Neuronal stem cell (in vitro differentiated cells): Measurements from ENCODE around the gene RAPGEF5.
"Not testable (repeated sequence)": the region's sequence is repeated elsewhere in the genome, so short reads cannot be mapped to it uniquely, and the experiment has no call there.

ENCODE experiments used
- DNase-seq: peaks from one replicate; pipeline ENCODE4 v3.0.0-alpha.2; 2013; ENCODE audit warnings: low spot score
- H2AFZ ChIP-seq: one replicate; pipeline ENCODE4 v1.6.1; 2013; ENCODE audit warnings: mild to moderate bottlenecking, low read length, inconsistent platforms
- H2AK5ac ChIP-seq: 2 replicates; pipeline ENCODE4 v1.6.1; 2013; ENCODE audit warnings: low read depth, mild to moderate bottlenecking, inconsistent platforms, low read length, moderate library complexity, mixed read lengths
- H2BK120ac ChIP-seq: 2 replicates; pipeline ENCODE4 v1.6.1; 2013; ENCODE audit warnings: low read depth, mild to moderate bottlenecking, inconsistent platforms, low read length, moderate library complexity, mixed read lengths
- H2BK12ac ChIP-seq: one replicate; pipeline ENCODE4 v1.6.1; 2013; ENCODE audit warnings: low read length, inconsistent platforms
- H2BK15ac ChIP-seq: 2 replicates; pipeline ENCODE4 v1.6.1; 2013; ENCODE audit warnings: mild to moderate bottlenecking, low read length, inconsistent platforms, mixed read lengths
- H2BK5ac ChIP-seq: one replicate; pipeline ENCODE4 v1.6.1; 2013; ENCODE audit warnings: inconsistent platforms, mild to moderate bottlenecking, low read length, moderate library complexity
- H3K14ac ChIP-seq: one replicate; pipeline ENCODE4 v1.6.1; 2013; ENCODE audit warnings: low read length, inconsistent platforms
- H3K18ac ChIP-seq: 2 replicates; pipeline ENCODE4 v1.6.1; 2013; ENCODE audit warnings: low read length, inconsistent platforms
- H3K23ac ChIP-seq: 2 replicates; pipeline ENCODE4 v1.6.1; 2013; ENCODE audit warnings: low read depth, mild to moderate bottlenecking, mixed read lengths, low read length, inconsistent platforms; ENCODE audit not compliant: poor library complexity
- H3K27ac ChIP-seq: replicated peaks from 3 replicates; pipeline ENCODE4 v1.5.1; 2013; ENCODE audit warnings: low read length, inconsistent platforms
- H3K27me3 ChIP-seq, 3 experiments: 2 replicates each; pipeline ENCODE4 v1.6.1; 2013; ENCODE audit warnings: low read length in 3 of 3, mild to moderate bottlenecking in 2 of 3, inconsistent platforms in 1 of 3, low read depth in 1 of 3, mixed read lengths in 1 of 3, moderate library complexity in 1 of 3; ENCODE audit not compliant: control insufficient read depth in 3 of 3, insufficient read depth in 3 of 3
- H3K36me3 ChIP-seq, 2 donors: replicated peaks in 1 of 2; 2 replicates each; pipeline ENCODE4 v1.6.1; 2013; ENCODE audit warnings: low read length in 2 of 2; ENCODE audit not compliant: control insufficient read depth in 2 of 2, insufficient read depth in 2 of 2
- H3K4ac ChIP-seq: 2 replicates; pipeline ENCODE4 v1.6.1; 2013; ENCODE audit warnings: inconsistent platforms, mild to moderate bottlenecking, low read length, moderate library complexity
- H3K4me1 ChIP-seq, 2 donors: 1 replicate in 1 of 2; 2 replicates in 1 of 2; pipeline ENCODE4 v1.6.1; 2013; ENCODE audit warnings: low read length in 2 of 2, low read depth in 1 of 2; ENCODE audit not compliant: control insufficient read depth in 2 of 2, insufficient read depth in 1 of 2
- H3K4me2 ChIP-seq: one replicate; pipeline ENCODE4 v1.6.1; 2013; ENCODE audit warnings: mild to moderate bottlenecking, low read length, inconsistent platforms; ENCODE audit not compliant: insufficient read depth, poor library complexity, severe bottlenecking
- H3K4me3 ChIP-seq, 2 donors: 2 replicates each; pipeline ENCODE4 v1.5.1; 2013; ENCODE audit warnings: low read length in 2 of 2, mild to moderate bottlenecking in 2 of 2, inconsistent platforms in 1 of 2, moderate library complexity in 1 of 2
- H3K79me1 ChIP-seq: one replicate; pipeline ENCODE4 v1.6.1; 2013; ENCODE audit warnings: low read depth, mild to moderate bottlenecking, inconsistent platforms, low read length, moderate library complexity
- H3K9ac ChIP-seq: one replicate; pipeline ENCODE4 v1.6.1; 2013; ENCODE audit warnings: mild to moderate bottlenecking, low read depth, low read length, inconsistent platforms; ENCODE audit not compliant: poor library complexity
- H3K9me3 ChIP-seq, 2 donors: replicated peaks in 1 of 2; 2 replicates each; pipeline versions ENCODE3 to v1.6.1; 2013; ENCODE audit warnings: low read length in 2 of 2, mild to moderate bottlenecking in 2 of 2, inconsistent platforms in 1 of 2, low read depth in 1 of 2, mixed read lengths in 1 of 2, moderate library complexity in 1 of 2; ENCODE audit not compliant: control insufficient read depth in 2 of 2, insufficient read depth in 1 of 2
- H4K8ac ChIP-seq: one replicate; pipeline ENCODE4 v1.6.1; 2013; ENCODE audit warnings: low read depth, mild to moderate bottlenecking, inconsistent platforms, low read length, moderate library complexity
- H4K91ac ChIP-seq: one replicate; pipeline ENCODE4 v1.6.1; 2013; ENCODE audit warnings: low read length, low read depth, mild to moderate bottlenecking, inconsistent platforms; ENCODE audit not compliant: poor library complexity
- WGBS, 2 donors: extraction: QIAGEN DNeasy Blood & Tissue Kit; methylation state at CpG; one replicate each; pipeline ENCODE4 v1.1.7; 2013; ENCODE audit warnings: missing lambda C conversion rate in 2 of 2, mixed read lengths in 1 of 2; ENCODE audit not compliant: insufficient read length in 2 of 2, insufficient replicate concordance in 1 of 2; ENCODE audit errors: extremely low coverage in 2 of 2; 5-methylcytosine and 5-hydroxymethylcytosine counted together

The RAPGEF5 gene

DNA sequence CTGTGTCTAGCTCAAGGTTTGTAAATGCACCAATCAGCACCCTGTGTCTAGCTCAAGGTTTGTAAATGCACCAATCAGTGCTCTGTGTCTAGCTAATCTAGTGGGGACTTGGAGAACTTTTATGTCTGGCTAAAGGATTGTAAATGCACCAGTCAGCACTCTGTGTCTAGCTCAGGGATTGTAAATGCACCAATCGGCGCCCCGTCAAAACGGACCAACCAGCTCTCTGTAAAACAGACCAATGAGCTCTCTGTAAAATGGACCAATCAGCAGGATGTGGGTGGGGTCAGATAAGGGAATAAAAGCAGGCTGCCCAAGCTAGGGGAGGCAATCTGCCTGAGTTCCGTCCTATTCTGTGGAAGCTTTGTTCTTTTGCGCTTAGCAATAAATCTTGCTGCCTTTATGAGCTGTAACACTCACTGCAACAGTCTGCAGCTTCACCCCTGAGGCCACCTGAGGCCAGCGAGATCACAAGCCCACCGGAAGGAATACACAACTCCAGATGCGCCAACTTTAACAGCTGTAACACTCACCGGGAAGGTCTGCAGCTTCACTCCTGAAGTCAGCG is 265.9 kb downstream of the RAPGEF5 start:
- H3K27me3 ChIP-seq, H4K8ac ChIP-seq, H3K27ac ChIP-seq, H3K9me3 ChIP-seq, H3K4me3 ChIP-seq, H2AFZ ChIP-seq, H3K4me1 ChIP-seq, H2BK5ac ChIP-seq, H3K4me2 ChIP-seq, H3K14ac ChIP-seq, H3K4ac ChIP-seq, H2BK12ac ChIP-seq, H3K23ac ChIP-seq, H2BK15ac ChIP-seq, H3K79me1 ChIP-seq, H3K9ac ChIP-seq, H3K36me3 ChIP-seq, H4K91ac ChIP-seq, H2BK120ac ChIP-seq, H2AK5ac ChIP-seq, H3K18ac ChIP-seq, DNase-seq: not testable (repeated sequence)
- no CpG with 5 or more reads among the region's 11 CpGs for WGBS, 2 donors

DNA sequence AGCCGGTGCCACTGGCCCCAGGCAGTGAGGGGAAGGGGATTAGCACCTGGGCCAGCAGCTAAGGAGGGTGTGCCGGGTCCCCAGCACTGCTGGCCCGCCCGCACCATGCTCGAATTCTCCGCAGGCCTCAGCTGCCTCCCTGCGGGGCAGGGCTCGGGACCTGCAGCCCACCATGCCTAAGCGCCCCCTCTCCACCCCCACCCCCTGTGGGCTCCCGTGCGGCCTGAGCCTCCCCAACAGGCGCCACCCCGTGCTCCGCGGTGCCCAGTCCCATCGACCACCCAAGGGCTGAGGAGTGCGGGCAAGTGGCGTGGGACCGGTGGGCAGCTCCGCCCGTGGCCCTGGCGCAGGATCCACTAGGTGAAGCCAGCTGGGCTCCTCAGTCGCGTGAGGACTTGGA is 266.4 kb downstream of the RAPGEF5 start:
- no peak overlapping the region for H2BK12ac ChIP-seq
- peaks cover 0 to 3% of the 10 kb centered on the region in 2 donors for H3K4me1 ChIP-seq
- no peaks in the 10 kb centered on the region for H3K9me3 ChIP-seq
- no peak overlapping the region for H3K4me3 ChIP-seq
- H3K4me2 ChIP-seq = no peak overlapping the region
- H3K79me1 ChIP-seq = no peaks in the 10 kb centered on the region
- no peak overlapping the region for H3K4ac ChIP-seq
- H3K18ac ChIP-seq = no peak overlapping the region
- H4K91ac ChIP-seq = no peak overlapping the region
- WGBS, 2 donors = no CpG with 5 or more reads among the region's 24 CpGs
- DNase-seq = no peak
- no peak overlapping the region for H2BK120ac ChIP-seq
- no peak overlapping the region for H3K9ac ChIP-seq
- H2BK15ac ChIP-seq = no peak overlapping the region
- H3K27ac ChIP-seq = no peak overlapping the region
- no peak overlapping the region for H2AK5ac ChIP-seq
- no peaks in the 10 kb centered on the region for H3K36me3 ChIP-seq
- H4K8ac ChIP-seq = no peak overlapping the region
- H3K23ac ChIP-seq = no peak overlapping the region
- no peak overlapping the region for H3K14ac ChIP-seq
- peaks cover 0 to 6% (median 0%) of the 10 kb centered on the region in 3 experiments for H3K27me3 ChIP-seq
- H2BK5ac ChIP-seq = no peak overlapping the region
- no peak overlapping the region for H2AFZ ChIP-seq

DNA sequence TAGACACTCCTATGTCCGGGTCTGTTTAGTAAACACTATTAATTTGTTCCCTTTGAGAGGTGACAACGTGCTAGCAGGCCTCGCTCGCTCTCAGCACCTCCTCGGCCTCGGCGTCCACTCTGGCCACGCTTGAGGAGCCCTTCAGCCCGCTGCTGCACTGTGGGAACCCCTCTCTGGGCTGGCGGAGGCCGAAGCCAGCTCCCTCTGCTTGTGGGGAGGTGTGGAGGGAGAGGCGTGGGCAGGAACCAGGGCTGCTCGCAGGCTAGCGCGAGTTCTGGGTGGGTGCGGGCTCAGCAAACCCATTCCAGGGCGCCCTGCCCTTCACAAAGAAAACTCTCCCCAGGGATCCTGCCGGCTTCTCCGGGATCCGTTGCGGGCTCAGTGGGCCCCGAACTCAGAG is 266.8 kb downstream of the RAPGEF5 start:
- no CpG with 5 or more reads among the region's 22 CpGs for WGBS, 2 donors
- peaks cover 0 to 3% of the 10 kb centered on the region in 2 donors for H3K4me1 ChIP-seq
- no peak overlapping the region for H3K27ac ChIP-seq
- DNase-seq = no peak
- H2BK5ac ChIP-seq = no peak overlapping the region
- H2BK12ac ChIP-seq = no peak overlapping the region
- H2AK5ac ChIP-seq = no peak overlapping the region
- H2BK120ac ChIP-seq = no peak overlapping the region
- H3K27me3 ChIP-seq = peaks cover 0 to 6% (median 0%) of the 10 kb centered on the region in 3 experiments
- H2BK15ac ChIP-seq = no peak overlapping the region
- H3K79me1 ChIP-seq = no peaks in the 10 kb centered on the region
- no peak overlapping the region for H3K4ac ChIP-seq
- H3K9ac ChIP-seq = no peak overlapping the region
- H3K36me3 ChIP-seq = no peaks in the 10 kb centered on the region
- no peak overlapping the region for H3K4me3 ChIP-seq
- no peak overlapping the region for H3K18ac ChIP-seq
- no peak overlapping the region for H2AFZ ChIP-seq
- H3K4me2 ChIP-seq = no peak overlapping the region
- H3K23ac ChIP-seq = no peak overlapping the region
- H3K9me3 ChIP-seq = no peaks in the 10 kb centered on the region
- no peak overlapping the region for H3K14ac ChIP-seq
- no peak overlapping the region for H4K8ac ChIP-seq
- no peak overlapping the region for H4K91ac ChIP-seq

DNA sequence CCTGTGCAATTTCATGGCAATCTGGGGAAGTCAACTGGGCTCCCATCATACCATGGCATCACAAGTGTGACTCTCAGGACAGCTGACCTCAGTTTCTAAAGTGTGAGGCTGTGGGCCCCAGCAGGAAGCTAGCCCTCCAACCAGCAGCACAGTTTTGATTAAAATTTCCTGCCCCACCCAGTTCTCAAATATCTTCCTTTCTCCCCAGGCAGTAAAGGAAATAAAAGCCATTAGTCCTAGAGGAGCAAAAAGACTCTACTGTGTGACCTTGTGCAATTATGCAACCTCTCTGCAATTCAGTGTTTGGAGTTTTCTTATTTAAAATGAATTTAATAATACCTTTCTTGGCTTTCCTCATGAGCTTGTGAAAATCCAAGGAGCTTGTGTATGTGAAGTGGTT is 268.1 kb downstream of the RAPGEF5 start:
- H3K4ac ChIP-seq = no peak overlapping the region
- no peak overlapping the region for H3K4me2 ChIP-seq
- H3K27ac ChIP-seq = no peak overlapping the region
- H2BK12ac ChIP-seq = no peak overlapping the region
- H3K23ac ChIP-seq = no peak overlapping the region
- no peak overlapping the region for H2BK15ac ChIP-seq
- H3K9ac ChIP-seq = no peak overlapping the region
- H3K4me1 ChIP-seq = peaks cover 0 to 3% of the 10 kb centered on the region in 2 donors
- H2BK5ac ChIP-seq = no peak overlapping the region
- no peak overlapping the region for H3K18ac ChIP-seq
- H3K14ac ChIP-seq = no peak overlapping the region
- no peak for DNase-seq
- H3K36me3 ChIP-seq = no peaks in the 10 kb centered on the region
- no peak overlapping the region for H3K4me3 ChIP-seq
- peaks cover 0 to 15% (median 2%) of the 10 kb centered on the region in 3 experiments for H3K27me3 ChIP-seq
- H2BK120ac ChIP-seq = no peak overlapping the region
- H3K79me1 ChIP-seq = no peaks in the 10 kb centered on the region
- no peak overlapping the region for H4K91ac ChIP-seq
- no peak overlapping the region for H4K8ac ChIP-seq
- H3K9me3 ChIP-seq = no peaks in the 10 kb centered on the region
- no peak overlapping the region for H2AFZ ChIP-seq
- no peak overlapping the region for H2AK5ac ChIP-seq
